GM10266 (cell line): ENCODE data around the gene RENBP.

Experiments
- DNase-seq: peaks from one replicate; pipeline ENCODE4 v3.0.0; 2012; ENCODE audit errors: extremely low spot score
- TF ChIP-seq, protein P1 (sequence below): IDR thresholded peaks from 2 replicates; pipeline ENCODE4 v1.5.1; 2012; ENCODE audit warnings: mild to moderate bottlenecking, low read depth; ENCODE audit not compliant: control insufficient read depth, insufficient read depth; ENCODE audit errors: missing control alignments

The RENBP gene

DNA sequence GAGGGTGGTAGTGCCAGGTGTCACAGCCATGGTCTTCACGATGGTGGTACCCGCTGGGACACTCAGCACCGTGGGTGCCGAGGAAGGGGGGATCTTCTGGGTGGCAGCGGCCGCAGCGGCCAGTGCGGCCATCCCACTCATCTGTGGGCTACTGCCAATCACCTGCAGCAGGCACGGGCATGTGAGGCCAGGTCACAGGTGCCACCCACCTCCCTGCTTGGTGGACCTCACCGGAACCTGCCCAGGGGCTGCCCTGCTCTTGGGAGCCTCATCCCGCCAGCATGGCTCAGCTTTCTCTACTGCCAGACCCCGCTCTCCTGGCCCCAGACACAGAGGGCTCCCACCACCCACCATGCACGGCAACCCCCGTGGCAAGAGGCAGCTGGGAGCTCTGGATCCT is 14.2 kb upstream of the RENBP start:
- DNase-seq: no peak
- TF ChIP-seq, protein P1, sequence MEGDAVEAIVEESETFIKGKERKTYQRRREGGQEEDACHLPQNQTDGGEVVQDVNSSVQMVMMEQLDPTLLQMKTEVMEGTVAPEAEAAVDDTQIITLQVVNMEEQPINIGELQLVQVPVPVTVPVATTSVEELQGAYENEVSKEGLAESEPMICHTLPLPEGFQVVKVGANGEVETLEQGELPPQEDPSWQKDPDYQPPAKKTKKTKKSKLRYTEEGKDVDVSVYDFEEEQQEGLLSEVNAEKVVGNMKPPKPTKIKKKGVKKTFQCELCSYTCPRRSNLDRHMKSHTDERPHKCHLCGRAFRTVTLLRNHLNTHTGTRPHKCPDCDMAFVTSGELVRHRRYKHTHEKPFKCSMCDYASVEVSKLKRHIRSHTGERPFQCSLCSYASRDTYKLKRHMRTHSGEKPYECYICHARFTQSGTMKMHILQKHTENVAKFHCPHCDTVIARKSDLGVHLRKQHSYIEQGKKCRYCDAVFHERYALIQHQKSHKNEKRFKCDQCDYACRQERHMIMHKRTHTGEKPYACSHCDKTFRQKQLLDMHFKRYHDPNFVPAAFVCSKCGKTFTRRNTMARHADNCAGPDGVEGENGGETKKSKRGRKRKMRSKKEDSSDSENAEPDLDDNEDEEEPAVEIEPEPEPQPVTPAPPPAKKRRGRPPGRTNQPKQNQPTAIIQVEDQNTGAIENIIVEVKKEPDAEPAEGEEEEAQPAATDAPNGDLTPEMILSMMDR: no peak

DNA sequence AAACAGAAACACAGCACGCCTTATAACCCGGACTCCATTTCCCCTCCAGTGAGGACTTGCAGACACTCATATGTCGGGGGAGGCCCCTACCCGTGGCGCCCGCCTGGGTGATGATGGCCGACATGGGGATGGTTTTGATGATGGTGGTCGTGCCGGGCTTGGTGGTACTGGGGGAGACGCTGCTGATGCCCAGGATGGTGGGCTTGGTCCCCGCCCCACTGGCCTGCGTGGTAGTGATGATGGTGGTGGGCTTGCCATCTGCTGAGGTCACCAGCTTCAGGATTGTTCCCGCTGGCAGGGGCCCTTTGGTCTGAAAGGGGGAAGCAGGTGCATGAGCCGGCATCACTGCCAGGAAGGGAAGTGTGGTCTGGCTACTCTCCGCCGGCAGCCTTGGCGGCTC is 12.8 kb upstream of the RENBP start:
- TF ChIP-seq, protein P1: no peak
- no peak for DNase-seq

DNA sequence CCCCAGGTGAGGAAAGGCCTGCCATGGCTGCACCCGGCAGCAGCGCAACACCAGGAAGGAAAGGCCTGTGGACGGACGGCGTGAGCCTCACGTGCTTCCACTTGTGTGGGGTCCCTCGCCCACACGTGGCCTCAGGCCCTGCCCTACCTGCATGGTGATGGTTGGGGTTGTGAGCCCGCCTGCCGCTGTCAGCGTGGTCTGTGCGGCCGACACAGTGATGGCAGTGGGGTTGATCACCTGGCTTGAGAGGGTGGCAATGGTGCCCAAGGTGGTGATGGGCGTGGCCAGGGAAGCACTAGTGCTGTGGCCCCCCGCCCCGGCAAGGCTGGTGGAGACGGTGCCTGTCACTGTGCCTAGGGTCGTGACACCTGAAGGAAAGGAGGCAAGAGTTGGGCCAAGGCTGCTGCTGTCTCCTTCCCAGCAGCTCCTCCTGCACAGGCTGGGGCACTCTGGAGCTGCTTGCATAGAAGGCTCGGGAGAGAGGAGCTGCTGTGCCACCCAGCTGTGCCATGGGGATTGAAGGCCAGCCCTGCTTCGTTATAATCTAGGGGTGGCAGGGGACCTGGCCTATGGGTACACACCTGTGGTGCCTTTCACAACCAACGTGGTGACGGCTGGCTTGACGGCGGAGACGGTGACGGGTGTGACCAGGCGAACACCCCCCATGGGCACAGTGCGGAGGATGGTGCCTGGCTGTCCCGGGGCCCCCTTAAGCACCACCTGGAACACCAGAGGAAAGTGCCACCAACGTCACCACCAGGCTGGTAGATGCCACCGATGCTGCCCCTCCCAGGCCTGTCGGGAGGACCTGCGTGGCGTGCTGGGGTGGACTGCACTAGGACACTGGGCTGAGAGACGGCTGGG is 11.8 kb upstream of the RENBP start:
- no peak for DNase-seq
- TF ChIP-seq, protein P1: no peak

DNA sequence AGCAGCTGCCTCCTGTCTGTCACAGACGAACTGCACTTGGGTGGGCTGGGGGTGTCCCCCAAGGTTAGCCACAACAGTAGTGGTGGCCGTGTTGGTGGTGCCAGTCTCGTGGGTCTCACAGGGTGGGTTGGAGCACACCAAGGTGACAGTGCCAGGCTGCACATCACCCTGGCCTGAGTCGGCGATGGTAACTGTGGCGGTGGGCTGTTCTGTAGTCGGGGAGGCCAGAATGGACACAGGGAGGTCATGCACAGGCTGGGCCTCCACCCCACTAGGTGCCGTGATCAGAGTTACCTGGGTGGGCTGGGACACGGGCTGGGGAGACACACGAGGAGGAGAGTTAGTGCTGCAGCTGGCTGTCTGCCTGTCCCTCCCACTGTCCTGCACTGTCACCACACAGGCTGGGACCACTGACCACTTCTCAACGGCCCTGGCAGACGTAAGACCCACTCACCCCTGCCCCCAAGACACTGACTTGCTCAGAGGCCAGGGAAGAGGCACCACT is 10.8 kb upstream of the RENBP start:
- no peak for DNase-seq
- TF ChIP-seq, protein P1: no peak

DNA sequence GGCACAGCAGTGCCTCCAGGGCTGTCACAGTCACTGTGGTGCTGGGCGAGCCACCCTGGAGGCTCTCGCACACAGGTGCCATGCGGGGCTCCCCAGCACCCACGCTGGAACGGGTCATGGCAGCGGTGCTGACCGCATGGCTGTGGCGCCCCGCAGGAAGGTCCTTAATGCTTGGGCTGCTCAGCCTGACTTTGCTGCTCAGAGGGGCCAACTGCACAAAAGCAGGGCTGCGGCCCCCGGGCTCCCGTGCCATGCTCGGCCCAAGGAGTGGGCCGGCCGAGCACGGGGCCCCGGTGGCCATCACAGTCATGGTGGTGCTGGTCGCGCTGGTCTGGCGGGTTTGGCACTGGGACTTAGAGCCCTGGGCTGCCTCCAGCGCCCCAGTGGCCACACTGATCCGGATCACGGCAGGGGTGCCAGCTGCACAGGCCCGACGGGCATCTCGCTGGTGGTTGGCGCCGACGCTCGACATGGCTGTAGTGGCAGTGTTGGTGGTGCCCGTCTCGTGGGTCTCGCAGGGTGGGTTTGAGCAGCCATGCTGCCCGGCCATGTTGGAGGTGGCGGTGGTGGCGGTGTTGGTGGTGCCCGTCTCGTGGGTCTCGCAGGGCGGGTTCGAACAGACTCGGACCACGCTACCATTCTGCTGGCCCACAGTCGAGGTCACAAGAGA is 10.2 kb upstream of the RENBP start:
- DNase-seq: no peak

DNA sequence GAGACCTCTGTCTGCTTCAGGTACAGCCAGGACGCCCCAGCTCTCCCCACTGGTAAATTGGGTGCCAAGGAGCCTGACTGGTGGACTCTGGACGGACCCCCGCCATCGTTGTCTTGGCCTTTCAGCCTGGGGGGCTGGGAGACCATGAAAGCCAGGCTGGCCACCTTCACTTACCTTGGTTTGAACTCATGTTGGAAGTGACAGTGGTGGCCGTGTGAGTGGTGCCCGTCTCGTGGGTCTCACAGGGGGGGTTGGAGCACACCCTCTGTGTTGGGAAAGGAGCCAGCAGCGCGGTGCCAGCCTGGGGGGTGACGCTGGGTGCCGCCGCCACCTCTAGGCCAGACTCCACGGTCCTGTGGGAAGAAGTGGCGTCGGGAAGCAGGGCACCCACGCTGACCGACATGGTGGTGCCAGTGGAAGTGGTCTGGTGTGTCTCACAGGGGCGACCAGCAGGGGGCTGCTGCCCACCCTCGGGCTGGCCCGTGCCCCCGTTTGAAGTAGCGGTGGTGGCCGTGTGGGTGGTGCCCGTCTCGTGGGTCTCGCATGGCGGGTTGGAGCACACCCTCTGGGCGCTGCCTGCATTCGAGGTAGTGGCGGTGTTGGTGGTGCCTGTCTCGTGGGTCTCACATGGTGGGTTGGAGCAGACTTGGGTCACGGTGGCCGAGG is 9.6 kb upstream of the RENBP start:
- TF ChIP-seq, protein P1: no peak
- no peak for DNase-seq

More for the DNA sequence above, 10.2 kb upstream of the RENBP start:
- TF ChIP-seq, protein P1: no peak
